ENCODE measurements around the gene MEOX2. TPM values are rescaled to one million over a fixed set of nuclear protein-coding genes. Genes with fewer than 3 reads are reported as not detected.
A peak's percentile ranks its signal among the peaks of the same experiment; 100 is the strongest.

MEOX2 gene
- total RNA-seq, 1 donor from 2014 or later, result not detected

DNA sequence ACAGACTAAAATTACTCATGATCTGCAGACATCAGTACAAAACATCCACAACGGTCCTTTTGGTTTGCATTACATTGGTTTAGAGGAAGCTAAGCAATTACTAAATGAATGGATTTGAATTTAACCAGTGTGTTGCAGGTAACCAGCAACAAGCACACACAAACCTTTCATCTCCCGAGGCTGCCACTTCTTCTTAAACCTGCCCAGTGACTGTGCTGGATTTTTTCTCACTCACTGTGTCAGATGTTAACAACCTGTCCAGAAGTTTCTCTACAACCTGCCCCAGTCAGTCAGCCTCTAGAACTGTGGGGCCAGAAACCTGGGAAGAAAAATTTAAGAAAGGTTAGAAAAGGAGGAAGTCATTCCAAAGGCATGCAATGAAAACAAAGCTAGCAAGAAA, 2.4 kb upstream of the MEOX2 start:
- Mint-ChIP-seq H3K27ac (no peak overlapping the region), H3K4me3 (no peak overlapping the region), H3K4me1 (peaks cover 31% of the 10 kb centered on the region), H3K27me3 (ENCODE audit: low read depth) (peaks cover 67% of the 10 kb centered on the region), H3K36me3 (no peaks in the 10 kb centered on the region), H3K9me3 (no peaks in the 10 kb centered on the region)
- no peak for DNase-seq (ENCODE audit: low spot score in 2 of 2, unreplicated experiment in 2 of 2)
- TF ChIP-seq, protein P1, sequence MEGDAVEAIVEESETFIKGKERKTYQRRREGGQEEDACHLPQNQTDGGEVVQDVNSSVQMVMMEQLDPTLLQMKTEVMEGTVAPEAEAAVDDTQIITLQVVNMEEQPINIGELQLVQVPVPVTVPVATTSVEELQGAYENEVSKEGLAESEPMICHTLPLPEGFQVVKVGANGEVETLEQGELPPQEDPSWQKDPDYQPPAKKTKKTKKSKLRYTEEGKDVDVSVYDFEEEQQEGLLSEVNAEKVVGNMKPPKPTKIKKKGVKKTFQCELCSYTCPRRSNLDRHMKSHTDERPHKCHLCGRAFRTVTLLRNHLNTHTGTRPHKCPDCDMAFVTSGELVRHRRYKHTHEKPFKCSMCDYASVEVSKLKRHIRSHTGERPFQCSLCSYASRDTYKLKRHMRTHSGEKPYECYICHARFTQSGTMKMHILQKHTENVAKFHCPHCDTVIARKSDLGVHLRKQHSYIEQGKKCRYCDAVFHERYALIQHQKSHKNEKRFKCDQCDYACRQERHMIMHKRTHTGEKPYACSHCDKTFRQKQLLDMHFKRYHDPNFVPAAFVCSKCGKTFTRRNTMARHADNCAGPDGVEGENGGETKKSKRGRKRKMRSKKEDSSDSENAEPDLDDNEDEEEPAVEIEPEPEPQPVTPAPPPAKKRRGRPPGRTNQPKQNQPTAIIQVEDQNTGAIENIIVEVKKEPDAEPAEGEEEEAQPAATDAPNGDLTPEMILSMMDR (IDR thresholded peaks at IDR 0.05; ENCODE audit: unreplicated experiment), result no peak

DNA sequence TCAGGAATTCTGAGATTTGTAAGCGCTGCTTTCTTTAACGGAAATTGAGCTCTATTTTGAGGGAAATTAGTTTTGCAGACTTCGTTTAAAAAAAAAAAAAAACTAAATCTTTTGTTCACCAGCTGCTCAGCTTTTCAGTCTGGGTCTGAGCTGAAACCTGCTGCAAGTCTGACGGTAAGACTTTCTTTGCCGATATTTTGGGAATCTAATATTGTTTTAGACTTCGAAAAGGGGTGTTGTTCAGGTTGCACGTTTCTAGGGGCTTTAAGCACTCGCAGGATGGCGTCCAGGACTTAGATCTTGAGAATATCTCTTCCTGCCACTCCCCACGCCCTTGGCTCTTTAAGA, 1.8 kb upstream of the MEOX2 start:
- peaks cover 73% of the 10 kb centered on the region for H3K27me3 Mint-ChIP-seq (ENCODE audit: low read depth)
- no peaks in the 10 kb centered on the region for H3K9me3 Mint-ChIP-seq
- DNase-seq (ENCODE audit: low spot score in 2 of 2, unreplicated experiment in 2 of 2), result no peak
- TF ChIP-seq, protein P1 (IDR thresholded peaks at IDR 0.05; ENCODE audit: unreplicated experiment), result no peak
- peaks cover 31% of the 10 kb centered on the region for H3K4me1 Mint-ChIP-seq
- no peaks in the 10 kb centered on the region for H3K36me3 Mint-ChIP-seq
- H3K4me3 Mint-ChIP-seq, result no peak overlapping the region
- H3K27ac Mint-ChIP-seq, result no peak overlapping the region

DNA sequence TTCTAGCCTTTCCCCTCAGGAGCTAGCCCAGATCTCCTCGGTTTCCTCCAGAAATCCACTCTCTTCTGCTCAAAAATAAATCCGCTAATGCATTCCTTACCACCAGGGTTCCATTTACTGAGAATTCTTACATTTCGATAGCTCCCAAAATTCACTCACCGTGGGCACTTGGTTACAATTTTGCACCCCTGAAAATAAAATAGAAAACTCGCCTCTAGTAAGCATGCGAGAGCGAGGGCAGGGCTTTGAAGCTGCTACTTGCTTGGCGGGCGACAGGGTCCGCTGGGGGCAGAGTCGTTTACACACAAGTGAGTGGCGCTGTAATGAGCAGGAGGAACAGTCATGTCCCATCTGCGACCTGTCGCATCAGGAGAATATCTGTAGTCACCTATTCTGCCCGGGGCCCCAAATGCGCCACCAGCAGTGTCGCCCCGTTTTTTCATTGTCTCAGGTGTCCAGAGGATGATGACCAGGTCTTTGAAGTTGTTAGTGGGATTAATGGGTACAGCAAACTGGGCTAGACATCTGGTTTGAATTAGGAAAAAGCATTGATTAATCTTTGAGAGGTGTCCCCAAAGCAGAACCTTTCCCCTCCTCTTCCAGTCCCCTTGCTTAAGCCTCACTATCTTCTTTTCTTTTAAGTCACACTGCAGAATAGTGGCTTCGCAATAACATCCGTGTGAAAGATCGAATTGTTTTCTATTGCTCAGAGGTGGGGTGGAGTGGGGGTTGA, 1.2 kb upstream of the MEOX2 start:
- H3K27me3 Mint-ChIP-seq (ENCODE audit: low read depth), result peaks cover 78% of the 10 kb centered on the region
- no peak for DNase-seq (ENCODE audit: low spot score in 2 of 2, unreplicated experiment in 2 of 2)
- peaks cover 31% of the 10 kb centered on the region for H3K4me1 Mint-ChIP-seq
- no peaks in the 10 kb centered on the region for H3K9me3 Mint-ChIP-seq
- H3K4me3 Mint-ChIP-seq, result peak overlapping the region; percentile 59
- no peaks in the 10 kb centered on the region for H3K36me3 Mint-ChIP-seq
- no peak overlapping the region for H3K27ac Mint-ChIP-seq
- TF ChIP-seq, protein P1 (IDR thresholded peaks at IDR 0.05; ENCODE audit: unreplicated experiment), result no peak

DNA sequence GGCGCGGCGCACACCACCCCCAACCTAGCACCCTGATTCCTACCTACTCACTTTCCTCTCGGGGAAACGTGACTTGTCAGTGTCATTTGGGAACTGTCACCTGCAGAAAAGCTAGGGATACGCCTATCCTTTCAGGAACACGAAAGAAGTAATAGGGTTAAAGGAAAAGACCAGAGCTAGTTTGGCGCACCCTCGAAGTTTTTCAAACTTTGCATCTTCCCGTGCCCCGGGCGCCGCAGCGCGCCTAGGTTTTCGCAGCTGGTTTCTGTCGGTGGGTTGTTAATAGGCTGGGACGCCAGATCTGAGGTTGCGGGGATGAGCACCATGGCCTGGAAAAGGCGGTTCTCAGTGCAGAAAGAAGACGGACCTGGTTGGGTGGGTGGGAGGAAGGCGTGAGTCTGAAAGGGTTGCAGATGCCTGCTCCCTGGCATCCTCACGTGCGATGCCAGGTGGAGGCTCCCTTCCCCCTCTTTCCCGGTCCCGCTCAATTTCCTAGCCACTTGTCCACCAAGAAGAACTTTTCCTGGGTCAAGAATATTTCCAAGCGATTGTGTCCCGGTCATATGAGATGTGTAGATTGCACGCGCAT, 568 bp upstream of the MEOX2 start:
- Mint-ChIP-seq H3K27me3 (ENCODE audit: low read depth) (peaks cover 83% of the 10 kb centered on the region), H3K4me3 (peak overlapping the region; percentile 59), H3K4me1 (peaks cover 31% of the 10 kb centered on the region), H3K9me3 (no peaks in the 10 kb centered on the region), H3K27ac (no peak overlapping the region), H3K36me3 (no peaks in the 10 kb centered on the region)
- TF ChIP-seq, protein P1 (IDR thresholded peaks at IDR 0.05; ENCODE audit: unreplicated experiment), result no peak
- DNase-seq (ENCODE audit: low spot score in 2 of 2, unreplicated experiment in 2 of 2), result no peak

DNA sequence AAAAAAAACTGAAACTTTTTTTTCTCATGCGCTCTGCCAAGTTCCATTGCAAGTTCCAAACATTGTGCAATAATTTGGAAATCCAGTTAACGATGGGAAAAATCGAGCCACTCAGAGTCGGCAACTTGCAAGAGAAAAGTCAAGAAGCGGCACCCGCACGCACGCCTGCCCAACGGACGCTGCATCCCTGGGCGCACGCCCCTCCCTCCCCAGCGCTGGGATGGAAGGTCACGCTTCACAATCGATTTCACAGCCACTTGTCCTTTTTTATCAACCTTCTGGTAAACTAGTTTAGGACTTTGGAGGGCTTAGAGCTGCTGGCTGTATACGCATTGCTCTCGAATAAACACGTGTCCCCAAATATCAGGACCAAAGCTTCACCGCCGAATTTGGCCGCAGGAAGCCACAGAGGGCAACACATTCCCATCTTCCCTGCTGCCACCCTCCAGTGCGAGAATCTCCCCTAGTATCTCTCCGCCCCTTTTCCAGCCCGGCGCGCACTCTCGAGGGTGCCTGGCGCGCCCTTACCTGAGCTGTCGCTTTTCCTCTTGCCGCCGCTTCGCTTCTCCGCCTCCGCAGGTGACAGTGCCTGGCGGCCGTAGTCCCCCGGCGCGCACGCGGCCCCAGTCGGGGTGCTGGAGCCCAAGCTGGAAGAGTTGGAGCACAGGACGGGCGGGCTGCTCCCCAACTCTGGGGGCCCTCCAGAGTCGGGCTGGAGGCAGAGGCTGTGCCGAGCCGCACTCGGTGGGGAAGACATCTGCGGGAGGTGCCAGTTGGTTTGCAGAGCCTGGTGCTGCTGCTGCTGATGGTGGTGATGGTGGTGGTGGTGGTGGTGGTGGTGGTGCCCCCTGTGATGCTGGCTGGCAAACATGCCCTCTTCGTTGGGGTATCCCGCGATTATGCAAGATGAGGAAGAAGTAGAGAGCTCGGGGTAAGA, 857 bp downstream of the MEOX2 start:
- H3K27me3 Mint-ChIP-seq (ENCODE audit: low read depth), result peaks cover 86% of the 10 kb centered on the region
- H3K27ac Mint-ChIP-seq, result no peak overlapping the region
- TF ChIP-seq, protein P1 (IDR thresholded peaks at IDR 0.05; ENCODE audit: unreplicated experiment), result no peak
- H3K4me3 Mint-ChIP-seq, result peak overlapping the region; percentile 59
- H3K9me3 Mint-ChIP-seq, result no peaks in the 10 kb centered on the region
- peak in 1 of 2 experiments; percentile 41 for DNase-seq (ENCODE audit: low spot score in 2 of 2, unreplicated experiment in 2 of 2)
- peaks cover 31% of the 10 kb centered on the region for H3K4me1 Mint-ChIP-seq
- no peaks in the 10 kb centered on the region for H3K36me3 Mint-ChIP-seq

Data from mesothelial cell of epicardium (in vitro differentiated cells).